BJ (cell line): Measurements from ENCODE around the gene NRM. TPM values are rescaled to one million over a fixed set of nuclear protein-coding genes. Genes with fewer than 3 reads are reported as not detected.

Experiments used
- CTCF ChIA-PET: fragments of 350-600 bp; formaldehyde crosslinking; extraction: SDS; loops from one replicate; lab custom pipeline; 2021; ENCODE audit warnings: antibody characterized with exemption, inconsistent platforms; lab: Yijun Ruan, JAX
- POLR2A ChIA-PET: fragments of 300-600 bp; sonication (Branson Sonifier 250); formaldehyde crosslinking; extraction: SDS; loops from one replicate; lab custom pipeline; 2021; ENCODE audit warnings: antibody characterized with exemption; lab: Charles Lee
- DNase-seq: peaks from one replicate; pipeline ENCODE4 v3.0.0-alpha.2; 2011; ENCODE audit warnings: low read depth
- H3K27me3 ChIP-seq: 2 replicates; pipeline ENCODE4 v1.6.0; 2011; ENCODE audit warnings: low read length; ENCODE audit not compliant: control insufficient read depth, insufficient read depth
- H3K36me3 ChIP-seq: 2 replicates; pipeline ENCODE4 v1.5.1; 2011; ENCODE audit warnings: low read length; ENCODE audit not compliant: control insufficient read depth, insufficient read depth
- H3K4me3 ChIP-seq: 2 replicates; pipeline ENCODE4 v1.5.1; 2011; ENCODE audit warnings: low read depth, mild to moderate bottlenecking, control low read depth, low read length
- polyA plus RNA-seq: library from polyadenylated mRNA; depleted of rRNA; stranded (reverse); fragments of >200 nt; gene quantifications from 2 replicates; pipeline ENCODE4 v1.2.3, GENCODE V29; 2011
- TF ChIP-seq, protein P1 (sequence below): IDR thresholded peaks from 2 replicates; pipeline ENCODE4 v1.5.1; 2011; ENCODE audit warnings: low read depth, mild to moderate bottlenecking, control low read depth, inconsistent platforms, low read length, moderate library complexity; ENCODE audit not compliant: insufficient read depth

NRM gene
- polyA plus RNA-seq, 1 experiment, result 19.7 TPM

DNA sequence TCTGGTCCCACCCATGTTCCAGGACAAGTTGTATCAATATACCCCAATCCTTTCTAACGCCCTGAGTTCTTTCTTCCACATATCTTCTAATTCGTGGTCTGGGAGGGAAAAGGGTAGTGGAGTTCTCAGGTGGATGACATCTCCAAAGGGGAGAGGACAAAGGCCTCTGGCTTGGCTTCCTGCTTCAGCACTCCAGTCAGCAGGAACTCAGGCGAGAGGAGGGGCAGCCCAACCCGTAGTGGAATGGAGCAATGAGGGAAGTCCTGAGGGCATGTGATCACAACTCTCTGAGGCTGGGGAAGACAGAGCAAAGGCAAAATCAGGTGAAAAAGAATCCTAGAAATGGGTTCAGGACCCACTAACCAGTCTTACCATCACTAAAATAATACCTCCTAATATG lies 9.6 kb upstream of the NRM start:
- Histone ChIP-seq H3K4me3 (no peak overlapping the region), H3K27me3 (no peaks in the 10 kb centered on the region), H3K36me3 (peaks cover 3% of the 10 kb centered on the region; the same call in 1 of the 2 replicates)
- ChIA-PET POLR2A (no interaction called here), CTCF (interaction anchor here (1.3 kb wide), 1 partner anchor 17 kb away, joined by 5 read pairs; the partner anchor contains the start of gene MDC1)
- TF ChIP-seq, protein P1, sequence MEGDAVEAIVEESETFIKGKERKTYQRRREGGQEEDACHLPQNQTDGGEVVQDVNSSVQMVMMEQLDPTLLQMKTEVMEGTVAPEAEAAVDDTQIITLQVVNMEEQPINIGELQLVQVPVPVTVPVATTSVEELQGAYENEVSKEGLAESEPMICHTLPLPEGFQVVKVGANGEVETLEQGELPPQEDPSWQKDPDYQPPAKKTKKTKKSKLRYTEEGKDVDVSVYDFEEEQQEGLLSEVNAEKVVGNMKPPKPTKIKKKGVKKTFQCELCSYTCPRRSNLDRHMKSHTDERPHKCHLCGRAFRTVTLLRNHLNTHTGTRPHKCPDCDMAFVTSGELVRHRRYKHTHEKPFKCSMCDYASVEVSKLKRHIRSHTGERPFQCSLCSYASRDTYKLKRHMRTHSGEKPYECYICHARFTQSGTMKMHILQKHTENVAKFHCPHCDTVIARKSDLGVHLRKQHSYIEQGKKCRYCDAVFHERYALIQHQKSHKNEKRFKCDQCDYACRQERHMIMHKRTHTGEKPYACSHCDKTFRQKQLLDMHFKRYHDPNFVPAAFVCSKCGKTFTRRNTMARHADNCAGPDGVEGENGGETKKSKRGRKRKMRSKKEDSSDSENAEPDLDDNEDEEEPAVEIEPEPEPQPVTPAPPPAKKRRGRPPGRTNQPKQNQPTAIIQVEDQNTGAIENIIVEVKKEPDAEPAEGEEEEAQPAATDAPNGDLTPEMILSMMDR, result no peak
- no peak for DNase-seq

DNA sequence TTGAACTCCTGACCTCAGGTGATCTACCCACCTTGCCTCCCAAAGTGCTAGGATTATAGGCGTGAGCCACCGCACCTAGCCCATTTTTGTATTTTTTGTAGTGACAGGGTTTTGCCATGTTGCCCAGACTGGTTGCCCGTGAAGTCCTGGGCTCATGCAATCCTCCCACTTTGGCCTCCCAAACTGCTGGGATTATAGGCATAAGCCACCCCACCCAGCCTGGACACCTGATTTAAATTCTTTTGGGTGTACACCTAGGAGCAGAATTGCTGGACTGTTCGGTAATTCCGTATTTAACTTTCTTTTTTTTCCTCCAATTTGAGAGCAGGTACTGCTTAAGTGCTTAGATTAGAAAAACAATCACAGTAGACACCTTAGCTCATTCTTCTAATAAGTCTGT lies 5.6 kb upstream of the NRM start:
- H3K4me3 ChIP-seq, result no peak overlapping the region
- POLR2A ChIA-PET, result no interaction called here
- CTCF ChIA-PET, result interaction anchor here (1.1 kb wide), 1 partner anchor 24 kb away, joined by 3 read pairs; the partner anchor contains the start of gene DHX16
- DNase-seq, result no peak
- H3K27me3 ChIP-seq, result no peaks in the 10 kb centered on the region
- H3K36me3 ChIP-seq, result no peaks in the 10 kb centered on the region
- TF ChIP-seq, protein P1, result no peak

DNA sequence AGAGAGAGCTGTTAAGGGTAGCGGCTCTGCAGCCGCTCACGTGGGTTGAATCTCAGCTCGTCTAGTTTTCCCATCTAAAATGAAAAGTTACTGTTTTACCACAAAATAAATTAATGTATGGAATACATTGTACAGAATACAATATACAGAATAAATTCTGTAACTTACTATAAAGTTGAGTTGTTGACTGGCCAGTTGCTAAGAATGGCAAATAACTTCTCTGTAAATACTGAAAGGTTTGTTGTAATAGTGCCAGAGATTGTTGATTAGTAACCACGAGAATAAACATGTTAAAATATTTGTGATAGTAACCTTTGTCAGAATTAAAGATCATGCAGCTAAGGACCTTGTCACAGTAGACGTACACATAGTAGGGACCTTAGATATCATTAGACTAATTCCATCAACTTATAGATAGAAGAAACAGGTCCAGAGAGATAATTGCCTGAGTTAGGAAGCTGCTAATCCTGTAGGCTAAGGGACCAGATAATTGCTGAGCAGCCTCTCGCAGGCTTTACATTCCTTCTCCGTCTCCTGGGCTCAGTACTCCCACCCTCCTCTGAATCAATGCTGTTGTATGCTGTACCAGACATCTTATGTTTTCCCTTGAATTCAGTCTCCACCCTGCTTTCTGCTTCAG lies 544 bp upstream of the NRM start:
- POLR2A ChIA-PET, result interaction anchor here (0.6 kb wide), 1 partner anchor 26 kb away, joined by 4 read pairs; no protein-coding TSS in a partner anchor
- no peak for DNase-seq
- CTCF ChIA-PET, result interaction anchor here (1.1 to 2.9 kb wide), 4 partner anchors 12 to 32 kb away, joined by 3 to 21 read pairs (median 8); no protein-coding TSS in a partner anchor
- TF ChIP-seq, protein P1, result no peak
- no peaks in the 10 kb centered on the region for H3K27me3 ChIP-seq
- H3K36me3 ChIP-seq, result peaks cover 2% of the 10 kb centered on the region; the same call in 1 of the 2 replicates
- H3K4me3 ChIP-seq, result peak overlapping the region; percentile 75

DNA sequence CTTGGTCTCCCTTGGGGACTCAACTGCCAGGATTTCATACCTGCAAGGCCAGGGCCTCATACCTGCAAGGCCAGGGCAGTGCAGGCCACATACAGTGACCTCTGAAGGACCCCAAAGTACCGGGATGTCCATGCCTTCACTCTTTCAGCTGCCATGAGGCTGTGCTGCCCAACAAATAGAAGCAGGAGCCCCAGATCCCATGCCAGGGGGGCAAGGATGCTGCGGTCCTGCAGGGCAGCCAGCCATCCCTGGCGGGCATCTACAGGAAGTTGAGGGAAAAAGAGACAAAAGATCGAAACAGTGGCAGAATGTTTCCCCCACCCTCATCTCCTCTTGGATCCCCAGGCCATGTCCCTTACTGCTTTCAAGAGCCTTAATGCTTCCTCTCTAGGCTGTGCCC lies 799 bp downstream of the NRM start:
- no peak overlapping the region; the same call in 1 of the 2 replicates for H3K4me3 ChIP-seq
- no peaks in the 10 kb centered on the region for H3K27me3 ChIP-seq
- DNase-seq, result no peak
- ChIA-PET CTCF (interaction anchor here (2.3 to 3.6 kb wide), 3 partner anchors 11 to 33 kb away, joined by 6 to 22 read pairs (median 21); partner anchors contain the start of gene DHX16), POLR2A (no interaction called here)
- H3K36me3 ChIP-seq, result peaks cover 2% of the 10 kb centered on the region; the same call in 1 of the 2 replicates
- TF ChIP-seq, protein P1, result no peak

DNA sequence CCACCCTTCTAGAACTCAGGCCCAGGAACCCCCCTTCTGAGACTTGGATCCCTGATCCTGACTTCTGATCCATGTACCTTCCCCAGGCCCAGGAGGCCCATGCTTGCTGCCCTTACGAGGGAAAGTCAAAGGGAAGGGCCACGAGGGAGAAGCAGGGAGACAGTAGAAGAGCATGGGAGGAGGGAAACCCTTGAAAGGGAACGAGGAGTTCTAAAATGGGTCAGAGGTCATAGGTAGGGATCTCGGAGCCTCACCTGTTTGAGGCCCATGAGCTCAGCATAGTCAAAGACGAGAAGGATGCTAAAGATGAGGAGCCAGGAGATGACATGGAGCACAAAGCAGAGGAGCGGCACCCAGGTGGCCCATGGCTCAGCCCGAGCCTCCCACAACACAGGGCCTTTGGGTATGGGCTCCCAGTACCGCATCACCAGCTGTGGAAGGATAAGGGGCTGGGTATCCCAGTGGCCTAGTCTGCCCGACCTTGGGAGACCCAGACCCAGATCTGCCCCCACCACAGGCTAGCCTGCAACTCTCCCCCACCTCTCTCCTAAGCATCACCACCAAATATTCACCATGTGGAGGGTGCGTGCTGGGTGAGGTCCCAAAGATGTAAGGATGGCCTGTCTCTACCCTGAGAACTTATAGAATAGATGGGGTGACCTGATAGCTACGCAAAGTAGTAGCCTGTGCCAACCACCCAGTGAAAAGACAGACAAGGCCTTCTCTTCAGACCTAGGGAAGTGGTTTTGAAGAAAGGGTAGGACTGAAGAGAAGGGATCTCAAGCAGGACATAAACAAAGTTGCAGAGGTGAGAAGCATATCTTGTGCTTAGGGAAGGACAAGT lies 1.5 kb downstream of the NRM start:
- TF ChIP-seq, protein P1, result no peak
- ChIA-PET POLR2A (no interaction called here), CTCF (interaction anchor here (0.8 to 3.6 kb wide), 3 partner anchors 17 to 131 kb away, joined by 3 to 22 read pairs (median 6); partner anchors contain the start of gene DHX16)
- H3K27me3 ChIP-seq, result no peaks in the 10 kb centered on the region
- DNase-seq, result no peak
- H3K4me3 ChIP-seq, result no peak overlapping the region
- H3K36me3 ChIP-seq, result peaks cover 3% of the 10 kb centered on the region
